Breast epithelium (tissue), 3 donors: Measurements from ENCODE around the gene FAM72A.

Source experiments
- POLR2A ChIP-seq: fragments of 450-650 bp; IDR thresholded peaks from one replicate; pipeline ENCODE4 v1.6.1; 2016; ENCODE audit warnings: antibody characterized with exemption, mild to moderate bottlenecking, moderate library complexity
- TF ChIP-seq, protein P1 (sequence below), 3 donors: fragments of 450-650 bp; IDR thresholded peaks; one replicate each; pipeline ENCODE4 v1.5.1; 2016 to 2017; ENCODE audit warnings: antibody characterized with exemption in 3 of 3, mild to moderate bottlenecking in 3 of 3, moderate library complexity in 3 of 3

DNA sequence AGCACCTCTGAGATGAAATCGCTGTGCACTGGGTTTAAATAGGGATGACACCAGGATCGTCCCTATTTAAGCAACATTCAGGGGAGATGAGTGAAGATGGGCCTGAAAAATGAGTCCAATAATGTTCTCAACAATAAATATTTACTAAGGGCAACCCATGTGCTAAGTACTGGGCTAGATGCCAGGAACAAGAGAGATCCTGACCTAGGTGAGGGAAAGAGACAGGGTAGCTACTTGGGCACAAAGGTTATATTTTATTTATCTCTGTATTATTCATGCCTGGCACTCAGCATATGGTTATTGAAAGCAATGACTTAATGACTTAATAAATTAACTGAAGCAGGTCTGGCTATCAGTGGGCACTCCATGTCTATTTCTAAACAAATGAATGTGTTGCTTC is 58.0 kb downstream of the FAM72A start:
- no peak for TF ChIP-seq POLR2A
- TF ChIP-seq, protein P1, sequence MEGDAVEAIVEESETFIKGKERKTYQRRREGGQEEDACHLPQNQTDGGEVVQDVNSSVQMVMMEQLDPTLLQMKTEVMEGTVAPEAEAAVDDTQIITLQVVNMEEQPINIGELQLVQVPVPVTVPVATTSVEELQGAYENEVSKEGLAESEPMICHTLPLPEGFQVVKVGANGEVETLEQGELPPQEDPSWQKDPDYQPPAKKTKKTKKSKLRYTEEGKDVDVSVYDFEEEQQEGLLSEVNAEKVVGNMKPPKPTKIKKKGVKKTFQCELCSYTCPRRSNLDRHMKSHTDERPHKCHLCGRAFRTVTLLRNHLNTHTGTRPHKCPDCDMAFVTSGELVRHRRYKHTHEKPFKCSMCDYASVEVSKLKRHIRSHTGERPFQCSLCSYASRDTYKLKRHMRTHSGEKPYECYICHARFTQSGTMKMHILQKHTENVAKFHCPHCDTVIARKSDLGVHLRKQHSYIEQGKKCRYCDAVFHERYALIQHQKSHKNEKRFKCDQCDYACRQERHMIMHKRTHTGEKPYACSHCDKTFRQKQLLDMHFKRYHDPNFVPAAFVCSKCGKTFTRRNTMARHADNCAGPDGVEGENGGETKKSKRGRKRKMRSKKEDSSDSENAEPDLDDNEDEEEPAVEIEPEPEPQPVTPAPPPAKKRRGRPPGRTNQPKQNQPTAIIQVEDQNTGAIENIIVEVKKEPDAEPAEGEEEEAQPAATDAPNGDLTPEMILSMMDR (IDR thresholded peaks at IDR 0.05), result no peak
